SK-N-SH (cell line): Measurements from ENCODE around the gene PAPPA2.
"Not testable (repeated sequence)": the region's sequence is repeated elsewhere in the genome, so short reads cannot be mapped to it uniquely, and the experiment has no call there.

Source experiments
- CHD2 ChIP-seq: fragments of 150-350 bp; IDR thresholded peaks from 2 replicates; pipeline ENCODE4 v1.6.1; 2018; ENCODE audit warnings: low read length; ENCODE audit not compliant: partially characterized antibody
- EP300 ChIP-seq, 2 experiments: IDR thresholded peaks; 2 replicates each; pipeline versions ENCODE4 v1.4.0 to v1.6.1; 2012; ENCODE audit warnings: borderline replicate concordance in 1 of 2, low read depth in 1 of 2, low read length in 1 of 2
- MXI1 ChIP-seq: IDR thresholded peaks from 2 replicates; pipeline ENCODE4 v1.6.1; 2012; ENCODE audit warnings: mild to moderate bottlenecking, low read depth, low read length, improper control_type of control experiment
- NRF1 ChIP-seq: IDR thresholded peaks from 2 replicates; pipeline ENCODE4 v1.6.1; 2012; ENCODE audit warnings: low read depth, mild to moderate bottlenecking, low read length
- POLR2AphosphoS5 ChIP-seq: IDR thresholded peaks from 2 replicates; pipeline ENCODE4 v1.6.1; 2012; ENCODE audit warnings: low read depth, low read length
- YY1 ChIP-seq: IDR thresholded peaks from 2 replicates; pipeline ENCODE4 v1.4.0; 2012; ENCODE audit warnings: low read depth, mild to moderate bottlenecking
- TF ChIP-seq, protein P1 (sequence below): fragments of 200-600 bp; sonication (generic); IDR thresholded peaks from 2 replicates; pipeline ENCODE4 v1.6.1; 2017; ENCODE audit warnings: antibody characterized with exemption, mild to moderate bottlenecking, moderate library complexity
- TF ChIP-seq, protein P2 (sequence below): IDR thresholded peaks from 2 replicates; pipeline ENCODE4; 2012
- TF ChIP-seq, protein P3 (sequence below): fragments of 150-350 bp; IDR thresholded peaks from 2 replicates; pipeline ENCODE4 v1.6.1; 2017; ENCODE audit warnings: antibody characterized with exemption, low read length, low read depth, borderline replicate concordance

DNA sequence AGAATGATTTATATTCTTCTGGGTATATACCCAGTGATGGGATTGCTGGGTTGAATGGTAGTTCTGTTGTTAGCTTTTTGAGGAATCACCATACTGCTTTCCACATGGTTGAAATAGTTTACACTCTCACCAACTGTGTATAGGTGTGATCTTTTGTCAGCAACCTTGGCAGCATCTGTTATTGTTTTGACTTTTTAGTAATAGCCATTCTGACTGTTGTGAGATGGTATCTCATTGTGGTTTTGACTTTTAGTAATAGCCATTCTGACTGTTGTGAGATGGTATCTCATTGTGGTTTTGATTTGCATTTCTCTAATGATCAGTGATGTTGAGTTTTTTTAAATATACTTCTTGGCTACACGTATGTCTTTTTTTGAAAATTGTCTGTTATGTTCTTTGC, 43.4 kb upstream of the PAPPA2 start:
- TF ChIP-seq, protein P1, sequence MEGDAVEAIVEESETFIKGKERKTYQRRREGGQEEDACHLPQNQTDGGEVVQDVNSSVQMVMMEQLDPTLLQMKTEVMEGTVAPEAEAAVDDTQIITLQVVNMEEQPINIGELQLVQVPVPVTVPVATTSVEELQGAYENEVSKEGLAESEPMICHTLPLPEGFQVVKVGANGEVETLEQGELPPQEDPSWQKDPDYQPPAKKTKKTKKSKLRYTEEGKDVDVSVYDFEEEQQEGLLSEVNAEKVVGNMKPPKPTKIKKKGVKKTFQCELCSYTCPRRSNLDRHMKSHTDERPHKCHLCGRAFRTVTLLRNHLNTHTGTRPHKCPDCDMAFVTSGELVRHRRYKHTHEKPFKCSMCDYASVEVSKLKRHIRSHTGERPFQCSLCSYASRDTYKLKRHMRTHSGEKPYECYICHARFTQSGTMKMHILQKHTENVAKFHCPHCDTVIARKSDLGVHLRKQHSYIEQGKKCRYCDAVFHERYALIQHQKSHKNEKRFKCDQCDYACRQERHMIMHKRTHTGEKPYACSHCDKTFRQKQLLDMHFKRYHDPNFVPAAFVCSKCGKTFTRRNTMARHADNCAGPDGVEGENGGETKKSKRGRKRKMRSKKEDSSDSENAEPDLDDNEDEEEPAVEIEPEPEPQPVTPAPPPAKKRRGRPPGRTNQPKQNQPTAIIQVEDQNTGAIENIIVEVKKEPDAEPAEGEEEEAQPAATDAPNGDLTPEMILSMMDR, result not testable (repeated sequence)
- not testable (repeated sequence) for TF ChIP-seq EP300 (IDR thresholded peaks at IDR 0.05; ENCODE audit: borderline replicate concordance in 1 of 2, low read depth in 1 of 2, low read length in 1 of 2); NRF1; MXI1; POLR2AphosphoS5; CHD2; YY1
- TF ChIP-seq, protein P2, sequence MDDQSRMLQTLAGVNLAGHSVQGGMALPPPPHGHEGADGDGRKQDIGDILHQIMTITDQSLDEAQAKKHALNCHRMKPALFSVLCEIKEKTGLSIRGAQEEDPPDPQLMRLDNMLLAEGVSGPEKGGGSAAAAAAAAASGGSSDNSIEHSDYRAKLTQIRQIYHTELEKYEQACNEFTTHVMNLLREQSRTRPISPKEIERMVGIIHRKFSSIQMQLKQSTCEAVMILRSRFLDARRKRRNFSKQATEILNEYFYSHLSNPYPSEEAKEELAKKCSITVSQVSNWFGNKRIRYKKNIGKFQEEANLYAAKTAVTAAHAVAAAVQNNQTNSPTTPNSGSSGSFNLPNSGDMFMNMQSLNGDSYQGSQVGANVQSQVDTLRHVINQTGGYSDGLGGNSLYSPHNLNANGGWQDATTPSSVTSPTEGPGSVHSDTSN, result not testable (repeated sequence)
- TF ChIP-seq, protein P3, sequence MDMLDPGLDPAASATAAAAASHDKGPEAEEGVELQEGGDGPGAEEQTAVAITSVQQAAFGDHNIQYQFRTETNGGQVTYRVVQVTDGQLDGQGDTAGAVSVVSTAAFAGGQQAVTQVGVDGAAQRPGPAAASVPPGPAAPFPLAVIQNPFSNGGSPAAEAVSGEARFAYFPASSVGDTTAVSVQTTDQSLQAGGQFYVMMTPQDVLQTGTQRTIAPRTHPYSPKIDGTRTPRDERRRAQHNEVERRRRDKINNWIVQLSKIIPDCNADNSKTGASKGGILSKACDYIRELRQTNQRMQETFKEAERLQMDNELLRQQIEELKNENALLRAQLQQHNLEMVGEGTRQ, result not testable (repeated sequence)
